Heart right ventricle (tissue), 16 donors: ENCODE data around the gene DENND1A. TPM values are rescaled to one million over a fixed set of nuclear protein-coding genes. Genes with fewer than 3 reads are reported as not detected.

ENCODE experiments used
- ATAC-seq, 8 donors: fragments of 200-7000 bp; cut with Tn5 transposase; one replicate each; pipeline ENCODE4 v1.9.1; 2020; ENCODE audit warnings: mild to moderate bottlenecking in 8 of 8, moderate library complexity in 8 of 8, moderate number of reproducible peaks in 1 of 8
- DNase-seq, 2 donors: peaks; one replicate each; pipeline ENCODE4 v3.0.0-alpha.2; 2020
- H3K27ac ChIP-seq, 10 donors: fragments of 200-600 bp; sonication (generic) in 2 of 10; one replicate each; pipeline versions ENCODE4 v1.5.0 to v1.8.0; 2020 to 2022; ENCODE audit warnings: mild to moderate bottlenecking in 3 of 10
- H3K27me3 ChIP-seq, 7 donors: fragments of 200-600 bp; one replicate each; pipeline ENCODE4 v1.8.0; 2021 to 2022; ENCODE audit warnings: mild to moderate bottlenecking in 2 of 7
- H3K36me3 ChIP-seq, 9 donors: fragments of 200-600 bp; sonication (generic) in 1 of 9; one replicate each; pipeline versions ENCODE4 v1.5.0 to v1.8.0; 2020 to 2022; ENCODE audit warnings: mild to moderate bottlenecking in 2 of 9
- H3K4me1 ChIP-seq, 9 donors: fragments of 200-600 bp; sonication (generic) in 1 of 9; one replicate each; pipeline versions ENCODE4 v1.5.0 to v1.8.0; 2020 to 2022; ENCODE audit warnings: mild to moderate bottlenecking in 4 of 9
- H3K4me3 ChIP-seq, 10 donors: fragments of 200-600 bp; sonication (generic) in 2 of 10; one replicate each; pipeline versions ENCODE4 v1.5.0 to v1.8.0; 2020 to 2022; ENCODE audit warnings: mild to moderate bottlenecking in 7 of 10, moderate library complexity in 2 of 10
- H3K9me3 ChIP-seq, 11 donors: fragments of 200-600 bp in 10 of 11; sonication (generic) in 2 of 11; one replicate each; pipeline versions ENCODE4 v1.5.0 to v1.8.0; 2013 to 2022; ENCODE audit warnings: mild to moderate bottlenecking in 2 of 11, control low read depth in 1 of 11, moderate library complexity in 1 of 11
- WGBS, 2 donors: extraction: QIAGEN DNeasy Blood & Tissue Kit; methylation state at CpG; one replicate each; pipeline ENCODE4 v1.1.7; 2013; ENCODE audit warnings: inconsistent platforms in 1 of 2; 5-methylcytosine and 5-hydroxymethylcytosine counted together
- intact Hi-C, 10 donors: fragments of 100-400 bp; cut with DNase I; formaldehyde crosslinking; loops; one replicate each; pipeline versions ENCODE4 v1.11.1 to v1.14.2; 2022
- polyA plus RNA-seq, 2 donors: library from polyadenylated mRNA; stranded (reverse); fragments of 200-250 nt; gene quantifications; one replicate each; pipeline ENCODE4 v1.2.3, GENCODE V29; 2013
- total RNA-seq, 10 donors: library from RNA; stranded (reverse); fragmentation: NEBNext Ultra II Directional in 3 of 10; extraction: Animal tissue kit (Norgen Biotek cat#: 25700) in 3 of 10; gene quantifications; one replicate each; pipeline versions ENCODE4 v1.2.1 to v1.2.4, GENCODE V29; 2021 to 2023
- TF ChIP-seq, protein P1 (sequence below), 9 donors: fragments of 200-600 bp; sonication (generic) in 2 of 9; IDR thresholded peaks; one replicate each; pipeline versions ENCODE4 v1.5.0 to v1.8.0; 2021 to 2022; ENCODE audit warnings: antibody characterized with exemption in 9 of 9, mild to moderate bottlenecking in 5 of 9, moderate library complexity in 1 of 9
- donor health status: Arrhythmogenic right ventricular cardiomyopathy.
- donor health status: ischemic (EF 13 %, LVEDD 7.1; RV severe dilation, severe dysfunction).
- donor health status: healthy with polysubstance abuse.
- donor health status: DM: no; HTN: yes; CAD: no.
- donor health status: DM: no; HTN: no; CAD: no.
- donor health status: ischemic (EF 25% LVEDD 6.9; RV normal size, moderate dysfunction).
- donor health status: ischemic (EF 25% LVEDD 5.7; RV mildly dilated, moderate dysfunction).
- donor health status: healthy.
- donor health status: DM: yes; HTN: yes; CAD: no.
- donor health status: Ischemic cardiomyopathy.
- donor health status: ischemic (EF 35%, LVEDD 5.7; RV mildly dilated, moderate dysfunction).
- donor health status: nonischemic (EF 11% LVEDD 7.7; RV severe dilation, severe dysfunction).
- donor health status: DM: yes; HTN: yes; CAD: no.
- donor health status: PGD.
- donor health status: ischemic (EF 29% LVEDD 5.4; RV normal size, mild dysfunction).
- donor health status: nonischemic (EF 23%, LVEDD 6.1; RV moderate dilation, normal function).

DENND1A gene
- total and polyA plus RNA-seq, 12 donors: 7.3 to 19.6 (median 12.2) TPM

DNA sequence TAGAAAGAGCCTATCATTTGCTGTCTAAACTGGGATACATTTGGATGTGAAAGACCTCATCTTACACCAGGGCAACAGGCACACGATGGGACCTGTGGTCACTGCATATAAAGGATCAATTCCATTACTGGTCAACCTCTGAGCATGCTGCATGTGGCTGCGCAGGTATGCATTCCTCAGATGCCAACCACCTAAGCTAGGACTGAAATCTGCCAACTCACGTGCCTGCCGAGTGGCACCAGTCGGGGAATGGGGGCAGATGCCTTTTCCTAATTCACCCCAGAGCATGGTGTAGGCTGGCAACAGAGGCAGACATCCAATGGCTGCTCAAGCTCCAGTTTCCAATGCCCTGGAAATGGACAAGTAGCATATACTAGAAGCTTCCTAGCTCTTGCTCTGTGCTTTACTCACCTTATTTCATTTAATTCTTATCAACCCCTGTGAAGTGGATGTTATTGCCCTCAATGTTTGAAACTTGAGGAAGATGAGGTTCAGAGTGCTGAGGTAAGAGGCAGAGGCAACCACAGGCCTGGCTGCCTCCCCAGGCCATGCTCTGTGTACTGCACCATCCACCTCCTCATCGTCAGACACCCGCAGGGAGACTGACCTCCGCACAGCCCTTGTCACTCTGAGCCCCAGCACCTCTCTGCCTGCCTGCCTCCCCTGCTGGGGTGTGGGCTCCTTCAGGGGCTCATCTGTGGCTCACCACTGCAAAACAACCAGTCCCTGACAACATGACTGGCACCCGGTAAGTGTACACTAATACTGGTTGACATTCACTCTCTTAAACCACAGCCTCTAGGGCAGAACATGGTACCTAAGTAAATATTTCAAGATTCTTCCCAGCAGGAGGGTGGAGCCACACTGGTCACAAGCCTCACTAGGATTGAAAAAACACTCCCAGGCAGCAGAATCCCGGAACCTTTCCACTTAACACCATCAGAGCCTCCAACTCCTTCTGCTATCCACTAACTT lies 345.4 kb downstream of the DENND1A start:
- WGBS, 2 donors: 94 to 96% methylated on average over 10 of the region's 10 CpGs
- no peak for DNase-seq
- H3K4me1 ChIP-seq: no peaks in the 10 kb centered on the region

DNA sequence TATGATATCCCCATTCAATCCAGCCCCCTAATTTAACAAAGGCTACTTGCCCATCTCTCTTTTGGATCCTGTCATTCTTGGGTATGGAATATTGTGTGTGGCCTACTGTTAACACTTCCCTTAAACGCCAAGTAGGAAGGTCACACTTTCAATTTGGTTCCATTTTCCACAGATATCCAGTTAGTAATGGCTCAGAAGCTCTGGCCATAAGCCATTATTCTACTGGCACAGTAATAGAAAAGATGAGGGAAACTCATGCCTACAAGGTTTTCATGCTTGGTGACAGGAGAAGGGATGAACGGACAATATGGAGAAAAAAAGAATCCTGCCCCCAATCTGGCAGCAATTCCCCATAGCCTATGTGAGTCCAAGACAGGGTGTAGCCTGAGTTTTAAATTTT lies 346.3 kb downstream of the DENND1A start:
- ATAC-seq (no peak), DNase-seq (no peak)
- H3K9me3 ChIP-seq: peaks cover 0 to 19% (median 0%) of the 10 kb centered on the region in 11 donors
- no peak overlapping the region for H3K27ac ChIP-seq
- H3K36me3 ChIP-seq: peaks cover 0 to 29% (median 0%) of the 10 kb centered on the region in 9 donors
- 94 to 98% methylated on average over 2 of the region's 2 CpGs for WGBS, 2 donors
- TF ChIP-seq, protein P1, sequence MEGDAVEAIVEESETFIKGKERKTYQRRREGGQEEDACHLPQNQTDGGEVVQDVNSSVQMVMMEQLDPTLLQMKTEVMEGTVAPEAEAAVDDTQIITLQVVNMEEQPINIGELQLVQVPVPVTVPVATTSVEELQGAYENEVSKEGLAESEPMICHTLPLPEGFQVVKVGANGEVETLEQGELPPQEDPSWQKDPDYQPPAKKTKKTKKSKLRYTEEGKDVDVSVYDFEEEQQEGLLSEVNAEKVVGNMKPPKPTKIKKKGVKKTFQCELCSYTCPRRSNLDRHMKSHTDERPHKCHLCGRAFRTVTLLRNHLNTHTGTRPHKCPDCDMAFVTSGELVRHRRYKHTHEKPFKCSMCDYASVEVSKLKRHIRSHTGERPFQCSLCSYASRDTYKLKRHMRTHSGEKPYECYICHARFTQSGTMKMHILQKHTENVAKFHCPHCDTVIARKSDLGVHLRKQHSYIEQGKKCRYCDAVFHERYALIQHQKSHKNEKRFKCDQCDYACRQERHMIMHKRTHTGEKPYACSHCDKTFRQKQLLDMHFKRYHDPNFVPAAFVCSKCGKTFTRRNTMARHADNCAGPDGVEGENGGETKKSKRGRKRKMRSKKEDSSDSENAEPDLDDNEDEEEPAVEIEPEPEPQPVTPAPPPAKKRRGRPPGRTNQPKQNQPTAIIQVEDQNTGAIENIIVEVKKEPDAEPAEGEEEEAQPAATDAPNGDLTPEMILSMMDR (IDR thresholded peaks at IDR 0.05): no peak
- H3K4me3 ChIP-seq: no peak overlapping the region
- no peaks in the 10 kb centered on the region for H3K4me1 ChIP-seq
- intact Hi-C loops: no loop called here
- no peaks in the 10 kb centered on the region for H3K27me3 ChIP-seq

More for the DNA sequence above, 345.4 kb downstream of the DENND1A start:
- Histone ChIP-seq H3K9me3 (peaks cover 0 to 23% (median 0%) of the 10 kb centered on the region in 11 donors), H3K36me3 (peaks cover 0 to 26% (median 0%) of the 10 kb centered on the region in 9 donors), H3K27ac (no peak overlapping the region), H3K27me3 (no peaks in the 10 kb centered on the region), H3K4me3 (no peak overlapping the region)
- TF ChIP-seq, protein P1 (IDR thresholded peaks at IDR 0.05): no peak
- intact Hi-C loops: no loop called here
- ATAC-seq: no peak

DNA sequence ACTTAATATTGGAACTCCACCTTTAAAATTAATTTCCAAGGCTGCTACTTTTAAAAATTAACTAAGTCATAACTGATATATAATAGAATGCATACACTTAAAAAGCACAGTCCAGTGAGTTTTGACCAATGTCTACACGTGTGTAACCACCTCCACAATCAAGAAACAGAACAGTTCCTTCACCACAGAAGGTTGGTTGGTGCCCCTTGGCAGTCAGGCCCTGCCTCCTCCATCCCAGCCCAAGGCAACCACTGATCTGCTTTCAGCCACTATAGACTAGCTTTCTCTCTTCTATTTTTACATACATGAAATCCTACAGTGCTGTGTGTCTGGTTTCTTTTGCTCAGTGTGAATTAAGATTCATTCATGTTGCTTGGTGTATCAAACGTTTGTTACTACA lies 358.7 kb downstream of the DENND1A start:
- Histone ChIP-seq H3K27me3 (no peaks in the 10 kb centered on the region), H3K27ac (no peak overlapping the region), H3K36me3 (no peaks in the 10 kb centered on the region), H3K4me3 (no peak overlapping the region), H3K9me3 (peaks cover 0 to 4% (median 0%) of the 10 kb centered on the region in 11 donors), H3K4me1 (peaks cover 0 to 19% (median 16%) of the 10 kb centered on the region in 9 donors)
- WGBS, 2 donors: 86 to 92% methylated on average over 2 of the region's 2 CpGs
- DNase-seq: no peak
- ATAC-seq: no peak
- intact Hi-C loops: no loop called here
- TF ChIP-seq, protein P1 (IDR thresholded peaks at IDR 0.05): no peak

DNA sequence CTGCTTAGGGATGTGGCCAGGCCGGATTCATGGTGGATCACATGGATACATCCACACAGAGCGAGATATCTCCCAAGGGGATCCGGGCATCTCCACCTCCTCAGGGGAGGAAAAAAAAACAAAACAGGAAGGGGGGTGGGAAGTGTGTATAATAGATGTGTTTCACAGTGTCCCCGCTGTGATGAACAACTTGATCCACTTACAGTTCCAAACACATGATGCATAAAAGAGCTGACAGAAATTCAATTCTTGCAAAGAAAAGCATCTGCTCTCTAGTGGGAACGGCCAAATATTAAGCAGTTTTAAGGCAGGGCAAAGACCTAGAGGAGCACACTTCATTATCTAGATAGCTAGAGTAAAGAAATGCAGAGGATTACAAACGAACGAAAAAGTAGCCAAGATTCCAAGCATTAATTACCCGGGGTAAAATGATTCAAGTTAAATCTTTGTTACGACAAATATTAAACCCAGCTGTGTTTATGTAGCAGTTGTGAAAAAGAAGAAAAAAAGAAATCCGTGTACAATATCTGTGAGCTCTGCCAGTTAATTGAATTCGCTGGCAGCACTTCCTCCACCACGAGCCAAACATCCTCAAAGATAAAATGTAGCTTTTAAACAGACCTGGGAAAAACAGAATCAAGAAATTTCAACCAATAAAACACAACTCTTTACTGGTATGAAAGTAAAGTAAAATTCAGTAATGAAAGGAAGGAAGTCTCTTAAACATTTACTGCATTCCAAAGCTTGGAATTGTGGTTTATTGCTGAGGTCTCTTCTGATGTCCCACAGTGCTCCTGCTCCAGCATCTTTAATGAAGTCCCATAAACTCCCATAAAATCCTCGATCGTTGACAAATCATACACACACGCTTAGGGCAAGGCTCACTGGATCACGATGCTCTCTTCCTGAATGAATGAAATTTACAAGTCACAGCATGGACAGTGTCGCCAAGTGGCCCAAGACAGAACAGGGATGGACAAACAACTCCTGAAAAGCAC lies 360.9 kb downstream of the DENND1A start:
- Histone ChIP-seq H3K4me3 (no peak overlapping the region), H3K36me3 (no peaks in the 10 kb centered on the region), H3K27me3 (no peaks in the 10 kb centered on the region), H3K27ac (peak overlapping the region in 3 of 10 donors; percentile 30 to 43 (median 41)), H3K9me3 (no peaks in the 10 kb centered on the region), H3K4me1 (peaks cover 0 to 19% (median 8%) of the 10 kb centered on the region in 9 donors)
- WGBS, 2 donors: 47 to 58% methylated on average over 17 of the region's 17 CpGs
- DNase-seq (no peak), ATAC-seq (peak; percentile 47 to 92 (median 69))
- TF ChIP-seq, protein P1 (IDR thresholded peaks at IDR 0.05): no peak
- intact Hi-C loops: no loop called here
